Measurements from ENCODE around the gene SIAH1. TPM values are rescaled to one million over a fixed set of nuclear protein-coding genes. Genes with fewer than 3 reads are reported as not detected.
"Not testable (repeated sequence)": the region's sequence is repeated elsewhere in the genome, so short reads cannot be mapped to it uniquely, and the experiment has no call there.

Gene SIAH1
- total RNA-seq, 4 donors from 2014 or later = 13.1 to 24.4 (median 16.5) TPM

GRCh38 chr16:48378276-48378675 lies 6.9 kb downstream of the SIAH1 start:
- no peaks in the 10 kb centered on the region for H3K9me3 ChIP-seq
- DNase-seq = no peak
- TF ChIP-seq POLR2A (IDR thresholded peaks at IDR 0.05) = no peak
- TF ChIP-seq CTCF (IDR thresholded peaks at IDR 0.05) = no peak
- H3K27me3 ChIP-seq = no peaks in the 10 kb centered on the region
- H3K27ac ChIP-seq = peak overlapping the region in 1 of 4 donors; percentile 31
- WGBS, 2 donors = 70 to 83% methylated on average over 5 of the region's 5 CpGs
- intact Hi-C loops (cut with DNase I) = no loop called here
- no peaks in the 10 kb centered on the region for H3K36me3 ChIP-seq
- H3K4me1 ChIP-seq = peaks cover 10 to 100% (median 64%) of the 10 kb centered on the region in 3 donors
- no peak overlapping the region for H3K4me3 ChIP-seq

GRCh38 chr16:48377301-48377700 lies 7.9 kb downstream of the SIAH1 start:
- intact Hi-C loops (cut with DNase I); H3K9me3 ChIP-seq; H3K27ac ChIP-seq; DNase-seq; H3K36me3 ChIP-seq; H3K4me3 ChIP-seq; H3K27me3 ChIP-seq: not testable (repeated sequence)
- WGBS, 2 donors = 61 to 66% methylated on average over 7 of the region's 7 CpGs
- peaks cover 10 to 100% (median 68%) of the 10 kb centered on the region in 3 donors for H3K4me1 ChIP-seq

GRCh38 chr16:48374255-48374654 lies 11.0 kb downstream of the SIAH1 start:
- TF ChIP-seq POLR2A (IDR thresholded peaks at IDR 0.05) (no peak), CTCF (IDR thresholded peaks at IDR 0.05) (no peak)
- Histone ChIP-seq H3K27ac (no peak overlapping the region), H3K4me3 (no peak overlapping the region), H3K36me3 (no peaks in the 10 kb centered on the region), H3K9me3 (no peaks in the 10 kb centered on the region), H3K27me3 (no peaks in the 10 kb centered on the region), H3K4me1 (peaks cover 10 to 99% (median 50%) of the 10 kb centered on the region in 3 donors)
- intact Hi-C loops (cut with DNase I) = no loop called here
- WGBS, 2 donors = 49 to 56% methylated on average over 2 of the region's 2 CpGs
- DNase-seq = no peak

GRCh38 chr16:48373258-48374029 lies 11.8 kb downstream of the SIAH1 start:
- Histone ChIP-seq H3K27ac (peak overlapping the region in 1 of 4 donors; percentile 17), H3K4me1 (peaks cover 10 to 98% (median 42%) of the 10 kb centered on the region in 3 donors), H3K36me3 (no peaks in the 10 kb centered on the region), H3K9me3 (no peaks in the 10 kb centered on the region), H3K27me3 (no peaks in the 10 kb centered on the region), H3K4me3 (no peak overlapping the region)
- TF ChIP-seq CTCF (IDR thresholded peaks at IDR 0.05) (no peak), POLR2A (IDR thresholded peaks at IDR 0.05) (no peak)
- WGBS, 2 donors = 63 to 80% methylated on average over 4 of the region's 4 CpGs
- no peak for DNase-seq
- intact Hi-C loops (cut with DNase I) = no loop called here

- 65 to 84% methylated on average over 4 of the region's 4 CpGs for WGBS, 2 donors
- Histone ChIP-seq H3K9me3 (no peaks in the 10 kb centered on the region), H3K4me1 (peaks cover 10 to 98% (median 35%) of the 10 kb centered on the region in 3 donors), H3K4me3 (no peak overlapping the region), H3K36me3 (no peaks in the 10 kb centered on the region), H3K27ac (no peak overlapping the region), H3K27me3 (no peaks in the 10 kb centered on the region)
- intact Hi-C loops (cut with DNase I) = no loop called here
- TF ChIP-seq CTCF (IDR thresholded peaks at IDR 0.05) = no peak
- TF ChIP-seq POLR2A (IDR thresholded peaks at IDR 0.05) = no peak
- DNase-seq = no peak
These were observed 12.5 kb downstream of the SIAH1 start for GRCh38 chr16:48372744-48373143.
